B cell (primary cell): ENCODE results near the gene PHLDB1. TPM values are rescaled to one million over a fixed set of nuclear protein-coding genes. Genes with fewer than 3 reads are reported as not detected.
A peak's percentile ranks its signal among the peaks of the same experiment; 100 is the strongest.

Experiments used
- ATAC-seq: fragments of 200-7000 bp; cut with Tn5 transposase; one replicate; pipeline ENCODE4 v1.10.0; 2021; ENCODE audit warnings: low read depth, mild to moderate bottlenecking, moderate number of reproducible peaks, moderate library complexity
- CTCF ChIA-PET: fragments of 350-600 bp; sonication (Branson Sonifier 250); formaldehyde crosslinking; loops from one replicate; lab custom pipeline; 2021; ENCODE audit warnings: antibody characterized with exemption, inconsistent platforms; lab: Charles Lee
- POLR2A ChIA-PET: fragments of 350-600 bp; sonication (Branson Sonifier 250); formaldehyde crosslinking; loops from one replicate; lab custom pipeline; 2021; ENCODE audit warnings: antibody characterized with exemption; lab: Charles Lee
- DNase-seq: peaks from one replicate; pipeline ENCODE4 v3.0.0; 2013
- H2AFZ ChIP-seq: 2 replicates; pipeline ENCODE4 v1.6.1; 2012; ENCODE audit warnings: mild to moderate bottlenecking, low read depth, low read length; ENCODE audit not compliant: insufficient read depth, poor library complexity, severe bottlenecking
- H3K27ac ChIP-seq, 2 donors: 1 replicate in 1 of 2; 2 replicates in 1 of 2; pipeline ENCODE4 v1.5.1; 2012 to 2013; ENCODE audit warnings: low read length in 2 of 2, mild to moderate bottlenecking in 2 of 2, moderate library complexity in 1 of 2
- H3K27me3 ChIP-seq, 4 experiments: fragments of 200-600 bp in 1 of 4; sonication (generic) in 1 of 4; replicated peaks in 1 of 4; 1 replicate in 2 of 4; 2 replicates in 2 of 4; pipeline versions ENCODE4 v1.6.1 to v1.7.0; 2013 to 2016; ENCODE audit warnings: low read length in 3 of 4, mild to moderate bottlenecking in 2 of 4, mixed read lengths in 1 of 4, moderate library complexity in 1 of 4; ENCODE audit not compliant: insufficient read depth in 4 of 4, control insufficient read depth in 3 of 4; ENCODE audit errors: control extremely low read depth in 1 of 4
- H3K36me3 ChIP-seq, 2 experiments: replicated peaks in 1 of 2; 1 replicate in 1 of 2; 2 replicates in 1 of 2; pipeline versions ENCODE4 v1.6.1 to v1.7.1; 2013; ENCODE audit warnings: low read length in 1 of 2; ENCODE audit not compliant: insufficient read depth in 2 of 2, control insufficient read depth in 1 of 2; ENCODE audit errors: control extremely low read depth in 1 of 2, extremely low read depth in 1 of 2
- H3K4me1 ChIP-seq, 2 donors: fragments of 200-600 bp in 1 of 2; sonication (generic) in 1 of 2; 1 replicate in 1 of 2; 2 replicates in 1 of 2; pipeline versions ENCODE4 v1.5.1 to v1.6.1; 2013 to 2017; ENCODE audit warnings: low read length in 2 of 2; ENCODE audit not compliant: control insufficient read depth in 2 of 2, insufficient read depth in 2 of 2
- H3K4me2 ChIP-seq: replicated peaks from 2 replicates; pipeline ENCODE3; 2012; ENCODE audit warnings: mild to moderate bottlenecking, low read depth, low read length; ENCODE audit not compliant: poor library complexity, severe bottlenecking
- H3K4me3 ChIP-seq, 5 experiments: fragments of 200-600 bp in 1 of 5; sonication (generic) in 1 of 5; 1 replicate in 3 of 5; 2 replicates in 2 of 5; pipeline versions ENCODE4 v1.5.1 to v1.7.0; 2011 to 2016; ENCODE audit warnings: low read length in 4 of 5, mild to moderate bottlenecking in 4 of 5, low read depth in 2 of 5, control low read depth in 1 of 5, moderate library complexity in 1 of 5; ENCODE audit not compliant: insufficient read depth in 1 of 5; ENCODE audit errors: control extremely low read depth in 1 of 5, extremely low read depth in 1 of 5
- H3K79me2 ChIP-seq: fragments of 200-600 bp; sonication (generic); one replicate; pipeline ENCODE4 v1.6.0; 2016; ENCODE audit warnings: low read length; ENCODE audit not compliant: control insufficient read depth, insufficient read depth
- H3K9ac ChIP-seq: fragments of 200-600 bp; sonication (generic); 2 replicates; pipeline ENCODE4 v1.6.1; 2017; ENCODE audit warnings: mild to moderate bottlenecking, low read length, moderate library complexity
- H3K9me3 ChIP-seq, 3 donors: one replicate each; pipeline versions ENCODE4 v1.6.1 to v1.7.1; 2013; ENCODE audit warnings: low read length in 2 of 3; ENCODE audit not compliant: control insufficient read depth in 2 of 3, insufficient read depth in 1 of 3; ENCODE audit errors: control extremely low read depth in 1 of 3
- H4K20me1 ChIP-seq: 2 replicates; pipeline ENCODE4 v1.6.0; 2012; ENCODE audit warnings: mild to moderate bottlenecking, low read length; ENCODE audit not compliant: insufficient read depth, control insufficient read depth, poor library complexity, severe bottlenecking
- H3K27ac Mint-ChIP-seq: one replicate; pipeline ENCODE4 v1.8.0; 2021; ENCODE audit warnings: mixed read lengths
- H3K27me3 Mint-ChIP-seq: one replicate; pipeline ENCODE4 v1.8.0; 2021; ENCODE audit warnings: mixed read lengths
- H3K4me1 Mint-ChIP-seq: one replicate; pipeline ENCODE4 v1.8.0; 2021; ENCODE audit warnings: mixed read lengths
- H3K4me3 Mint-ChIP-seq: one replicate; pipeline ENCODE4 v1.8.0; 2021; ENCODE audit warnings: mixed read lengths
- H3K9me3 Mint-ChIP-seq: one replicate; pipeline ENCODE4 v1.8.0; 2022; ENCODE audit warnings: mixed read lengths; ENCODE audit not compliant: insufficient read depth
- CTCF ChIP-seq: fragments of 200-600 bp; IDR thresholded peaks from one replicate; pipeline ENCODE4 v1.8.0; 2022; ENCODE audit warnings: antibody characterized with exemption, mild to moderate bottlenecking
- EZH2 ChIP-seq: IDR thresholded peaks from 2 replicates; pipeline ENCODE4 v1.6.1; 2012; ENCODE audit warnings: borderline replicate concordance, low read depth, mild to moderate bottlenecking, moderate library complexity, low read length; ENCODE audit not compliant: insufficient read depth, poor library complexity, severe bottlenecking
- WGBS: methylation state at CpG from one replicate; pipeline ENCODE4 v1.1.5; 2013; ENCODE audit warnings: missing lambda C conversion rate; ENCODE audit not compliant: insufficient coverage; 5-methylcytosine and 5-hydroxymethylcytosine counted together
- intact Hi-C: fragments of 100-400 bp; cut with micrococcal nuclease; formaldehyde crosslinking; loops from one replicate; pipeline ENCODE4 v1.10.0; 2022
- polyA plus RNA-seq: library from polyadenylated mRNA; depleted of rRNA; stranded (reverse); fragments of >200 nt; gene quantifications from 2 replicates; pipeline ENCODE4 v1.2.3, GENCODE V29; 2012
- total RNA-seq, 2 donors: library from RNA; stranded (reverse); fragments of 120-200 nt in 1 of 2; gene quantifications; 1 replicate in 1 of 2; 2 replicates in 1 of 2; pipeline versions ENCODE4 v1.2.3 to v1.2.4, GENCODE V29; 2013 to 2022

PHLDB1 gene
- total and polyA plus RNA-seq, 2 donors (not counting 1 experiment from before 2014, with no cell fraction given): 0.46 to 2.4 TPM

- Histone ChIP-seq H3K4me3 (no peak overlapping the region), H3K36me3 (no peaks in the 10 kb centered on the region), H3K9me3 (peaks cover 0 to 10% (median 0%) of the 10 kb centered on the region in 3 donors), H2AFZ (no peak overlapping the region), H3K4me2 (no peak overlapping the region), H3K79me2 (no peaks in the 10 kb centered on the region), H3K27me3 (no peaks in the 10 kb centered on the region), H3K9ac (no peak overlapping the region), H3K4me1 (peaks cover 0 to 16% of the 10 kb centered on the region in 2 donors), H4K20me1 (no peaks in the 10 kb centered on the region), H3K27ac (no peak overlapping the region)
- H3K4me3 Mint-ChIP-seq: no peak overlapping the region
- WGBS: 94% methylated on average over 6 of the region's 7 CpGs
- POLR2A ChIA-PET: no interaction called here
- ATAC-seq (no peak), DNase-seq (no peak)
- CTCF ChIA-PET: no interaction called here
- intact Hi-C loops: no loop called here
- peaks cover 13% of the 10 kb centered on the region for H3K4me1 Mint-ChIP-seq
- peak overlapping the region; percentile 50 for H3K27ac Mint-ChIP-seq
- no peak for TF ChIP-seq CTCF
- TF ChIP-seq EZH2: no peak
- peaks cover 3% of the 10 kb centered on the region for H3K9me3 Mint-ChIP-seq
- H3K27me3 Mint-ChIP-seq: no peaks in the 10 kb centered on the region
Measured at GRCh38 chr11:118699506-118700220, 92.2 kb downstream of the PHLDB1 start.

GRCh38 chr11:118703563-118704106, 96.2 kb downstream of the PHLDB1 start:
- 100% methylated on average over 5 of the region's 5 CpGs for WGBS
- no peak overlapping the region for H3K9ac ChIP-seq
- DNase-seq (no peak), ATAC-seq (no peak)
- Mint-ChIP-seq H3K27me3 (peaks cover 4% of the 10 kb centered on the region), H3K4me1 (peaks cover 24% of the 10 kb centered on the region), H3K27ac (no peak overlapping the region), H3K4me3 (no peak overlapping the region), H3K9me3 (peaks cover 3% of the 10 kb centered on the region)
- ChIA-PET POLR2A (no interaction called here), CTCF (interaction anchor here (0.5 kb wide), 1 partner anchor 278 kb away, joined by 3 read pairs; no protein-coding TSS in a partner anchor)
- H4K20me1 ChIP-seq: no peaks in the 10 kb centered on the region
- peaks cover 0 to 10% (median 0%) of the 10 kb centered on the region in 3 donors for H3K9me3 ChIP-seq
- no peaks in the 10 kb centered on the region for H3K79me2 ChIP-seq
- no peak overlapping the region for H2AFZ ChIP-seq
- no peaks in the 10 kb centered on the region for H3K27me3 ChIP-seq
- peaks cover 15 to 22% of the 10 kb centered on the region in 2 donors for H3K4me1 ChIP-seq
- H3K27ac ChIP-seq: no peak overlapping the region
- no peaks in the 10 kb centered on the region for H3K36me3 ChIP-seq
- no peak overlapping the region for H3K4me3 ChIP-seq
- H3K4me2 ChIP-seq: no peak overlapping the region
- intact Hi-C loops: no loop called here
- TF ChIP-seq EZH2 (no peak), CTCF (no peak)
